GM12878 (cell line): ENCODE results near the gene GLRX5. TPM values are rescaled to one million over a fixed set of nuclear protein-coding genes. Genes with fewer than 3 reads are reported as not detected.

Experiments used
- CUX1 ChIP-seq: IDR thresholded peaks from 2 replicates; pipeline ENCODE4 v1.6.1; 2012; ENCODE audit warnings: improper control_type of control experiment, low read depth, low read length; ENCODE audit not compliant: insufficient replicate concordance
- NFXL1 ChIP-seq: fragments of 450-650 bp; IDR thresholded peaks from 2 replicates; pipeline ENCODE4 v1.6.1; 2017; ENCODE audit warnings: antibody characterized with exemption, mild to moderate bottlenecking, borderline replicate concordance
- NR2C1 ChIP-seq: fragments of 450-650 bp; IDR thresholded peaks from 2 replicates; pipeline ENCODE4 v1.6.1; 2017; ENCODE audit warnings: antibody characterized with exemption, mild to moderate bottlenecking, moderate library complexity
- RAD51 ChIP-seq: fragments of 450-650 bp; IDR thresholded peaks from 2 replicates; pipeline ENCODE4 v1.6.1; 2016; ENCODE audit warnings: moderate library complexity, mild to moderate bottlenecking, inconsistent platforms
- SMARCA5 ChIP-seq: fragments of 450-650 bp; IDR thresholded peaks from 2 replicates; pipeline ENCODE4 v1.6.1; 2017; ENCODE audit warnings: mild to moderate bottlenecking
- ZBTB40 ChIP-seq: fragments of 450-650 bp; IDR thresholded peaks from 2 replicates; pipeline ENCODE4 v1.6.1; 2016; ENCODE audit warnings: mild to moderate bottlenecking, moderate library complexity, borderline replicate concordance
- polyA plus RNA-seq, 11 experiments: library from polyadenylated mRNA; depleted of rRNA in 4 of 11; unstranded in 6 of 11; stranded (reverse) in 5 of 11; fragments of >200 nt; fragmentation: Nextera tagmentation in 4 of 11; fragmentation: Illumina TruSeq in 1 of 11; extraction: Ambion mirVana in 4 of 11; extraction: Trizol in 1 of 11; gene quantifications; 1 replicate in 1 of 11; 2 replicates in 10 of 11; pipeline versions ENCODE4 v1.2.1 to v1.2.3, GENCODE V29; 2011 to 2016; ENCODE audit warnings: inconsistent platforms in 2 of 11, missing spikeins in 2 of 11, low read depth in 1 of 11
- total RNA-seq, 4 experiments: library from RNA; depleted of rRNA in 3 of 4; stranded (reverse); fragments of >200 nt in 3 of 4; fragmentation: Illumina TruSeq in 1 of 4; extraction: Trizol in 1 of 4; gene quantifications; 2 replicates each; pipeline versions ENCODE4 v1.2.1 to v1.2.3, GENCODE V29; 2013 to 2021

GLRX5 gene
- total and polyA plus RNA-seq, 10 of the 15 experiments (the other 5 are each of a cell fraction or from before 2014, with no cell fraction given), result 12.8 to 139 (median 55.4) TPM

DNA sequence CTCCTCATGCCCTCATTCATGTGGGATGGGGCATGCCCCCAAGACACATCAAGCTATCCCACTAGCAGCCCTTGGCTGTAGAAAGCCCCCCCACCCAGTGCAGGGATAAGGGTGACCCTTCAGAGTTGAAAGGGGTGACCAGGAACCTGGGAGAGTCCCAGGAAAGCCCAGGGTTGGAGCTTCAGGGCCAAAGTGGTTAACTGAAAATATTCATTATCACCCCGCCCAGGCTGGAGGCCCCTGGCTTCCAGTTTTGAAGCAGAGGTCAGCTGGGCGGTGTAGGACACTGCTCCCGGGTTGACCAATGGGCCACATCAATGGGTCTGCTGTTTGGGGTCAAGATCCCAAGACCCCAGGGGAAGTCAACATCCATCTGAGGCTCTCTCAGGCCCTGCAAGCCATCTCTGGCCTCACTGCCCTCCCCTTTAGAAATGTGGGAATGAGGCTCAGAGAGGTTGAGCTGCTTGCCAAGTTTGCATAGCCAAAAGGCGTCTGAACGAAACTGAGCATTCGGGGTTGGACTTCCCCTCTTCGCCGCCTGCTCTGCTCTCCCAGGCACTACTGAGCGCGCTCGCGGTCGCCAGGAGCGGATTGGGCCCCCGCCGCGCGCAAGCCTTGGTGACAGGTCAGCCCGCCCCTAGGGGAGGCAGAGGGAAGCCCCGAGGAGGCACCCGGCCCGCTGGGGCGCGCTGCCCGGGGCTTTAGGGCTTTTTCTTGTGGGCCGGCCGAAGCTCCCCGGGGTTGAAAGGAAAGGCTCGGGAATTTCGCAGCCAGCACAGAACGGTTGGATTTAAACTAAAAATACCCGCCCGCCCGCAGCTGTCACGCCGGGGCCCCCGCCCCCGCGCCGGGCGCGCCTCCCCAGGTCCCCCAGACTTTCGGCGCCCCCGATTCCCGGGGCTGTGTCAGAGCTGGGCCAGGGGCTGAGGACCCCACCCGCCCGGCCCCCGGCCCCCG, 19.0 kb upstream of the GLRX5 start (continued):
- no peak for TF ChIP-seq CUX1
- TF ChIP-seq RAD51, result no peak
- no peak for TF ChIP-seq ZBTB40
- TF ChIP-seq NFXL1, result peak; percentile 91
- no peak for TF ChIP-seq NR2C1
- TF ChIP-seq SMARCA5, result peak; percentile 99
